SU-DHL-6 (cell line): ENCODE results near the gene MRPS6.

Experiments used
- CTCF ChIP-seq: fragments of 200-600 bp; sonication (generic); IDR thresholded peaks from one replicate; pipeline ENCODE4 v1.5.1; 2017; ENCODE audit warnings: antibody characterized with exemption, mild to moderate bottlenecking, low read length, moderate library complexity; ENCODE audit not compliant: insufficient read depth, poor library complexity, severe bottlenecking
- EZH2phosphoT487 ChIP-seq: fragments of 200-600 bp; sonication (generic), shearing (Covaris generic); conservative IDR thresholded peaks from 2 replicates; pipeline ENCODE4 v1.6.1; 2018; ENCODE audit warnings: mild to moderate bottlenecking, antibody characterized with exemption, low read length, moderate library complexity, mixed read lengths

- TF ChIP-seq CTCF (no peak), EZH2phosphoT487 (no peak)
Measured at GRCh38 chr21:34148826-34149558, 75.6 kb downstream of the MRPS6 start.
